CD4-positive, alpha-beta T cell treated with Interleukin-4 for 4 hours (primary cell): ENCODE results near the gene PCDHGA4.
A peak's percentile ranks its signal among the peaks of the same experiment; 100 is the strongest.
"Not testable (repeated sequence)": the region's sequence is repeated elsewhere in the genome, so short reads cannot be mapped to it uniquely, and the experiment has no call there.

ENCODE experiments used
- DNase-seq: peaks from one replicate; pipeline ENCODE4 v3.0.0-alpha.2; 2020

Gene PCDHGA4

DNA sequence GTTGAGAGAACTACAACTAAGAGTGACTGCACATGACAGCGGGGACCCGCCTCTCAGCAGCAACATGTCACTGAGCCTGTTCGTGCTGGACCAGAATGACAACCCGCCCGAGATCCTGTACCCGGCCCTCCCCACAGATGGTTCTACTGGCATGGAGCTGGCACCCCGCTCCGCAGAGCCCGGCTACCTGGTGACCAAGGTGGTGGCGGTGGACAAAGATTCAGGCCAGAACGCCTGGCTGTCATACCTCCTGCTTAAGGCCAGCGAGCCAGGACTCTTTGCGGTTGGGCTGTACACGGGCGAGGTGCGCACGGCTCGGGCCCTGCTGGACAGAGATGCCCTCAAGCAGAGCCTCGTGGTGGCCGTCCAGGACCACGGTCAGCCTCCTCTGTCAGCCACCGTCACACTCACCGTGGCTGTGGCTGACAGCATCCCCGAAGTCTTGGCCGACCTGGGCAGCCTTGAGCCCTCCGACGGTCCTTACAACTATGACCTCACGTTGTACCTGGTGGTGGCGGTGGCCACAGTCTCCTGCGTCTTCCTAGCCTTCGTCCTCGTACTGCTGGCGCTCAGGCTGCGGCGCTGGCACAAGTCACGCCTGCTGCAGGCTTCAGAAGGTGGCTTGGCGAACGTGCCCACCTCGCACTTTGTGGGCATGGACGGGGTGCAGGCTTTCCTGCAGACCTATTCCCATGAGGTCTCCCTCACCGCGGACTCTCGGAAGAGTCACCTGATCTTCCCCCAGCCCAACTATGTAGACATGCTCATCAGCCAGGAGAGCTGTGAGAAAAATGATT lies 29.8 kb downstream of the PCDHGA4 start:
- DNase-seq = no peak

DNA sequence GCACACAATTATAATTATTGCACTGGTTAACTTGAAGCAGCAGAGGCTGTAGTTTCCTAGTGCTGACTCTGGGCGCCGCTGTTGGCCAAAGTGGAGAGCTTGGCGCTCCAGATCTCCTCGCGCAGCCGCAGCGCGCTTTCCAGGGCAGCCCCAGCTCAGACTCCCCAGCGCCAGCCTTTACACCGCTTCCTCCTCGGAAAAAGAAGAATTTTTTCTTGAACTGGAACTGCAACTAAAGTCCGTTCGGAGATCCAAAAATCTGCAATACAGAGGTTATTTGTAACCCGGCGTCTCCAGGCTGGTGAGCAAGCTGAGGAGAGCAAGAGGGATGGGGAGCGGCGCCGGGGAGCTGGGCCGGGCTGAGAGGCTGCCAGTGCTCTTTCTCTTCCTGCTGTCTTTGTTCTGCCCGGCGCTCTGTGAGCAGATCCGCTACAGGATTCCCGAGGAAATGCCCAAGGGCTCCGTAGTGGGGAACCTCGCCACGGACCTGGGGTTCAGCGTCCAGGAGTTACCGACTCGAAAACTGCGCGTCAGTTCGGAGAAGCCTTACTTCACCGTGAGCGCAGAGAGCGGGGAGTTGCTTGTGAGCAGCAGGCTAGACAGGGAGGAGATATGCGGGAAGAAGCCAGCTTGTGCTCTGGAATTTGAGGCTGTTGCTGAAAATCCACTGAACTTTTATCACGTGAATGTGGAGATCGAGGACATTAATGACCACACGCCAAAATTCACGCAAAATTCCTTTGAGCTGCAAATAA lies 32.9 kb downstream of the PCDHGA4 start, which contains the start of gene PCDHGB4:
TSS of gene PCDHGB4 (plus strand) at position 142 of the 755 bp plus-strand sequence. CDS start at position 329, 187 bp downstream.
- DNase-seq = peak; percentile 6

DNA sequence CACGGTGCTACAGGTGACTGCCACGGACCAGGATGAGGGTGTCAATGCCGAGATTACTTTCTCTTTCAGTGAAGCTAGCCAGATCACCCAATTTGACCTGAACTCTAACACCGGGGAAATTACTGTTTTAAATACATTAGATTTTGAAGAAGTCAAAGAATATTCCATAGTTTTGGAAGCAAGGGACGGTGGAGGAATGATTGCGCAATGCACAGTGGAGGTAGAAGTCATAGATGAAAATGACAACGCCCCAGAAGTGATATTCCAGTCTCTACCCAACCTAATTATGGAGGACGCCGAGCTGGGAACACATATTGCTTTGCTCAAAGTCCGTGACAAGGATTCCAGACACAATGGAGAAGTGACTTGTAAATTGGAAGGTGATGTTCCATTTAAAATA lies 33.8 kb downstream of the PCDHGA4 start:
- no peak for DNase-seq

DNA sequence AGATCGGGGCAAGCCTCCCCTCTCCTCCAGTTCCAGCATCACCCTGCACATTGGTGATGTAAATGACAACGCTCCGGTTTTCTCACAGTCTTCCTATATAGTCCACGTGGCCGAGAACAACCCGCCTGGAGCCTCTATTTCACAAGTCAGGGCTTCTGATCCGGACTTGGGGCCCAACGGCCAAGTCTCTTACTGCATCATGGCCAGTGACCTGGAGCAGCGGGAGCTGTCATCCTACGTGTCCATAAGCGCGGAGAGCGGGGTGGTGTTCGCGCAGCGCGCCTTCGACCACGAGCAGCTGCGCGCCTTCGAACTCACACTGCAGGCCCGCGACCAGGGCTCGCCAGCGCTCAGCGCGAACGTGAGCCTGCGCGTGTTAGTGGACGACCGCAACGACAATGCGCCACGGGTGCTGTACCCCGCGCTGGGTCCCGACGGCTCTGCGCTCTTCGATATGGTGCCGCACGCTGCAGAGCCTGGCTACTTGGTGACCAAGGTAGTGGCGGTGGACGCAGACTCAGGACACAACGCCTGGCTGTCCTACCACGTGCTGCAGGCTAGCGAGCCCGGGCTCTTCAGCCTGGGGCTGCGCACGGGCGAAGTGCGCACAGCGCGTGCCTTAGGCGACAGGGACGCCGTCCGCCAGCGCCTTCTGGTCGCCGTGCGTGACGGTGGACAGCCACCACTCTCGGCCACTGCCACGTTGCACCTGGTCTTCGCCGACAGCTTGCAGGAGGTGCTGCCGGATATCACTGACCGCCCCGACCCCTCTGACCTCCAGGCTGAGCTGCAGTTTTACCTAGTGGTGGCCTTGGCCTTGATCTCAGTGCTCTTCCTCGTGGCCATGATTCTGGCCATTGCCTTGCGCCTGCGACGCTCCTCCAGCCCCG lies 34.6 kb downstream of the PCDHGA4 start:
- no peak for DNase-seq

DNA sequence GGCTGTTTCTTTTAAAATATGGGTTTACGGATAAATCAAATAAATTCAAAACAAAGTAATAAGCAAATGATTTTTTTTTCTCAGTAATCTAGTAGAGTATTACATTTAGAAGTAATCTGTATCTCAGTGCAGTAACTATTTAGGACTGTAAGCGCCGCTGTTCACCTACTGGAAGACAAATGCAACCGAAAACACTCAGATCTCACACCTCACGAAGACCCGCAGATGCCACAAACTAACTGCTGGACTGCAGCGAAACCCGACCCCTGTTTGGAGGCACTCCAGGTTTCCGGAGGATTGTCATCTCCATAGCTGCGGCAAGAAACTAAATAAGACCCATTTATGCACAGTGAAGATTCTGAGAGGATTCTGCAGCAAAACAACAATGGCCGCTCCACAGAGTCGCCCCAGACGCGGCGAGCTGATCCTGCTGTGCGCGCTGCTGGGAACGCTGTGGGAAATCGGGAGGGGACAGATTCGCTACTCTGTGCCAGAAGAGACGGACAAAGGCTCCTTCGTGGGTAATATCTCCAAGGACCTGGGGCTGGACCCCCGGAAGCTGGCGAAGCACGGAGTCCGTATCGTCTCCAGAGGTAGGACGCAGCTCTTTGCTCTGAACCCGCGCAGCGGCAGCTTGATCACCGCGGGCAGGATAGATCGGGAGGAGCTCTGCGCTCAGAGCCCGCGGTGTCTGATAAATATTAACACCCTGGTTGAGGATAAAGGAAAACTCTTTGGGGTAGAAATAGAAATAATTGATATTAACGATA lies 37.8 kb downstream of the PCDHGA4 start, which contains the start of gene PCDHGA8:
TSS of gene PCDHGA8 (plus strand) at position 205 of the 770 bp plus-strand sequence. CDS start at position 386, 181 bp downstream.
- no peak for DNase-seq

- DNase-seq = no peak
Observed at GRCh38 chr5:141393267-141393666, 38.4 kb downstream of the PCDHGA4 start.

DNA sequence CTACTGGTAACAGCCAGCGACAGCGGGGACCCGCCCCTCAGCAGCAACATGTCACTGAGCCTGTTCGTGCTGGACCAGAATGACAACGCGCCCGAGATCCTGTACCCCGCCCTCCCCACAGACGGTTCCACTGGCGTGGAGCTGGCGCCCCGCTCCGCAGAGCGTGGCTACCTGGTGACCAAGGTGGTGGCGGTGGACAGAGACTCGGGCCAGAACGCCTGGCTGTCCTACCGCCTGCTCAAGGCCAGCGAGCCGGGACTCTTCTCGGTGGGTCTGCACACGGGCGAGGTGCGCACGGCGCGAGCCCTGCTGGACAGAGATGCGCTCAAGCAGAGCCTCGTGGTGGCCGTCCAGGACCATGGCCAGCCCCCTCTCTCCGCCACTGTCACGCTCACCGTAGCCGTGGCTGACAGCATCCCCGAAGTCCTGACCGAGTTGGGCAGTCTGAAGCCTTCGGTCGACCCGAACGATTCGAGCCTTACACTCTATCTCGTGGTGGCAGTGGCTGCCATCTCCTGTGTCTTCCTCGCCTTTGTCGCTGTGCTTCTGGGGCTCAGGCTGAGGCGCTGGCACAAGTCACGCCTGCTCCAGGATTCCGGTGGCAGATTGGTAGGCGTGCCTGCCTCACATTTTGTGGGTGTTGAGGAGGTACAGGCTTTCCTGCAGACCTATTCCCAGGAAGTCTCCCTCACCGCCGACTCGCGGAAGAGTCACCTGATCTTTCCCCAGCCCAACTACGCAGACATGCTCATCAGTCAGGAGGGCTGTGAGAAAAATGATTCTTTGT lies 39.8 kb downstream of the PCDHGA4 start:
- not testable (repeated sequence) for DNase-seq

DNA sequence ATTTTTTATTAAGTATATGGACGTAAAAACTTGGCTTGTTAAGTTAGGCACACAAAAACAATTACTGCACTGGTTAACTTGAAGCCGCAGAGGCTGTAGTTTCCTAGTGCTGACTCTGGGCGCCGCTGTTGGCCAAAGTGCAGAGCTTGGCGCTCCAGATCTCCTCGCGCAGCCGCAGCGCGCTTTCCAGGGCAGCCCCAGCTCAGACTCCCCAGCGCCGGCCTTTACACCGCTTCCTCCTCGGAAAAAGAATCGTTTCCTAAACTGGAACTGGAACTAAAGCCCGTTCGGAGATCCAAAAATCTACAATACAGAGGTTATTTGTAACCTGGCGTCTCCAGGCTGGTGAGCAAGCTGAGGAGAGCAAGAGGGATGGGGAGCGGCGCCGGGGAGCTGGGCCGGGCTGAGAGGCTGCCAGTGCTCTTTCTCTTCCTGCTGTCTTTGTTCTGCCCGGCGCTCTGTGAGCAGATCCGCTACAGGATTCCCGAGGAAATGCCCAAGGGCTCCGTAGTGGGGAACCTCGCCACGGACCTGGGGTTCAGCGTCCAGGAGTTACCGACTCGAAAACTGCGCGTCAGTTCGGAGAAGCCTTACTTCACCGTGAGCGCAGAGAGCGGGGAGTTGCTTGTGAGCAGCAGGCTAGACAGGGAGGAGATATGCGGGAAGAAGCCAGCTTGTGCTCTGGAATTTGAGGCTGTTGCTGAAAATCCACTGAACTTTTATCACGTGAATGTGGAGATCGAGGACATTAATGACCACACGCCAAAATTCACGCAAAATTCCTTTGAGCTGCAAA lies 43.1 kb downstream of the PCDHGA4 start, which contains the start of gene PCDHGB5:
TSS of gene PCDHGB5 (plus strand) at position 192 of the 796 bp plus-strand sequence. CDS start at position 373, 181 bp downstream.
- DNase-seq = peak; percentile 24

DNA sequence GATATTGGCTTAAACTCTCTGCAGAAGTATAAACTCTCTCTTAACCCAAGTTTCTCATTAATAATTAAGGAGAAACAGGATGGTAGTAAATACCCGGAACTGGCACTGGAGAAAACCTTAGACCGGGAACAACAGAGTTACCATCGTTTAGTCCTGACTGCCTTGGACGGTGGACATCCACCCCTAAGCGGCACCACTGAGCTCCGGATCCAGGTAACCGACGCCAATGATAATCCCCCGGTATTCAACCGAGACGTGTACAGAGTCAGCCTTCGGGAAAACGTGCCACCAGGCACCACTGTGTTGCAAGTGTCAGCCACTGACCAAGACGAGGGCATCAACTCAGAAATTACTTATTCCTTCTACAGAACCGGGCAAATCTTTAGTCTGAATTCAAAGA lies 43.8 kb downstream of the PCDHGA4 start:
- no peak for DNase-seq

DNA sequence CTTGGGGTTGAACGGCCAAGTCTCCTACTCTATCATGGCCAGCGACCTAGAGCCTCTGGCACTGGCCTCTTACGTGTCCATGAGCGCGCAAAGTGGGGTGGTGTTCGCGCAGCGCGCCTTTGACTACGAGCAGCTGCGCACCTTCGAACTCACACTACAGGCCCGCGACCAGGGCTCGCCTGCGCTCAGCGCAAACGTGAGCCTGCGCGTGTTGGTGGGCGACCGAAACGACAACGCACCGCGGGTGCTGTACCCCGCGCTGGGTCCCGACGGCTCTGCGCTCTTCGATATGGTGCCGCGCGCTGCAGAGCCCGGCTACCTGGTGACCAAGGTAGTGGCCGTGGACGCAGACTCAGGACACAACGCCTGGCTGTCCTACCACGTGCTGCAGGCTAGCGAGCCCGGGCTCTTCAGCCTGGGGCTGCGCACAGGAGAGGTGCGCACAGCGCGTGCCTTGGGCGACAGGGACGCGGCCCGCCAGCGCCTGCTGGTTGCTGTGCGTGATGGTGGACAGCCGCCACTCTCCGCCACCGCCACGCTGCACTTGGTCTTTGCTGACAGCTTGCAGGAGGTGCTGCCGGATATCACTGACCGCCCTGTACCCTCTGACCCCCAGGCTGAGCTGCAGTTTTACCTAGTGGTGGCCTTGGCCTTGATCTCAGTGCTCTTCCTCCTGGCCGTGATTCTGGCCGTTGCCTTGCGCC lies 44.9 kb downstream of the PCDHGA4 start:
- no peak for DNase-seq

DNA sequence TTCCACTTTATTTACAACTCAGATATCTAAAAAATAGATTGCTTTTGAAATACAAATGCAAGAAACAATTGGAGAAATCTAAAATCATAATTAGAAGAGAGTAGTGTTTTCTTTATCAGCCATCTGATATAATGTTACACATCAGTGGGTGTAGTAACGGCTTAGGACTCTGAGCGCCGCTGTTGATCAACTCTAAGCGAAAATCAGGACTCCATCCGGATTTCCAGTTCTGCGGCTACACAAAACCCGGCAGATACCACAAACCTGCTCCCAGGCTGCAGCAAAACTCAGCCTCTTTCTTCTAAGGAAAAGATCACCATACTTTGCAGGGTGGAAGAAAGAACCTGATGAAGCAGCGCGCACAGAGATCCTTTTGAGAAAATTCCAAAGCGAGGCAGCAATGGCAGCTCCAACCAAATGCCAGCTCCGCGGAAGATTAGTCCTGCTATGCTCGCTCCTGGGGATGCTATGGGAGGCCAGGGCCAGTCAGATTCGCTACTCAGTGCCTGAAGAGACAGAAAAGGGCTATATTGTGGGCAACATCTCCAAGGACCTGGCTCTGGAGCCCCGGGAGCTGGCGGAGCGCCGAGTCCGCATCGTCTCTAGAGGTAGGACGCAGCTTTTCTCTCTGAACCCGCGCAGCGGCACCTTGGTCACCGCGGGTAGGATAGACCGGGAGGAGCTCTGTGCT lies 47.9 kb downstream of the PCDHGA4 start, which contains the start of gene PCDHGA9:
TSS of gene PCDHGA9 (plus strand) at position 226 of the 691 bp plus-strand sequence. CDS start at position 401, 175 bp downstream.
- no peak for DNase-seq

DNA sequence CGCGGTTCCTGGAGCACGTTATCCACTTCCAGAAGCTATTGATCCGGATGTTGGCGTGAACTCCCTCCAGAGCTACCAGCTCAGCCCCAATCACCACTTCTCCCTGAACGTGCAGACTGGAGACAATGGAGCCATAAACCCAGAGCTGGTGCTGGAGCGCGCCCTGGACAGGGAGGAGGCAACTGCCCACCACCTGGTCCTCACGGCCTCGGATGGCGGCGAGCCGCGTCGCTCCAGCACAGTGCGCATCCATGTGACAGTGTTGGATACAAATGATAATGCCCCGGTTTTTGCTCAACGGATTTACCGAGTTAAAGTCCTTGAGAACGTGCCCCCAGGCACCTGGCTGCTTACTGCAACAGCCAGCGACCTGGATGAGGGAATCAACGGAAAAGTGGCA lies 48.6 kb downstream of the PCDHGA4 start:
- no peak for DNase-seq
